ENCODE results near the gene NLRX1.

DNA sequence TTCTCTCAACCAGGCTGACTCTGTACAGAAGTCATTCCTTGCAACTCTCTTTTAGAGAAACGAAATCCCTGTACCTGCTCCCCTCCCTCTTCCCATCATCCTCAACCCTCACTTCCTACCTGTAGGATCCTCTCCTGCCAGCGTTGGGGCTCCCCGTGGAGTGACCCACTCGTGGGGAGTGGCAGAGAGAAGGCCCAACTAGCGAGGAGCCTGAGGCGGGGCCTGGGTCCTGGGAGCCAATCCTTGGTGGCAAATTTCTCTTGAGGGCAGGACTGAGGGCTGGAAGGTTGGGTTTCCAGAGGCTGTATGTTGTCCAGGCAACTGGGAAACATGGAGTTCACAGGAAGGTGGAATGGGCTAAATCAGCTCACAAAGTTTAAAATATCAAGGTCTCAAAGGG lies 27.2 kb downstream of the NLRX1 start:
- TF ChIP-seq, protein P1, sequence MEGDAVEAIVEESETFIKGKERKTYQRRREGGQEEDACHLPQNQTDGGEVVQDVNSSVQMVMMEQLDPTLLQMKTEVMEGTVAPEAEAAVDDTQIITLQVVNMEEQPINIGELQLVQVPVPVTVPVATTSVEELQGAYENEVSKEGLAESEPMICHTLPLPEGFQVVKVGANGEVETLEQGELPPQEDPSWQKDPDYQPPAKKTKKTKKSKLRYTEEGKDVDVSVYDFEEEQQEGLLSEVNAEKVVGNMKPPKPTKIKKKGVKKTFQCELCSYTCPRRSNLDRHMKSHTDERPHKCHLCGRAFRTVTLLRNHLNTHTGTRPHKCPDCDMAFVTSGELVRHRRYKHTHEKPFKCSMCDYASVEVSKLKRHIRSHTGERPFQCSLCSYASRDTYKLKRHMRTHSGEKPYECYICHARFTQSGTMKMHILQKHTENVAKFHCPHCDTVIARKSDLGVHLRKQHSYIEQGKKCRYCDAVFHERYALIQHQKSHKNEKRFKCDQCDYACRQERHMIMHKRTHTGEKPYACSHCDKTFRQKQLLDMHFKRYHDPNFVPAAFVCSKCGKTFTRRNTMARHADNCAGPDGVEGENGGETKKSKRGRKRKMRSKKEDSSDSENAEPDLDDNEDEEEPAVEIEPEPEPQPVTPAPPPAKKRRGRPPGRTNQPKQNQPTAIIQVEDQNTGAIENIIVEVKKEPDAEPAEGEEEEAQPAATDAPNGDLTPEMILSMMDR (IDR thresholded peaks at IDR 0.05) = no peak
- no peak for TF ChIP-seq ZFX (IDR thresholded peaks at IDR 0.05; ENCODE audit: borderline replicate concordance)
